ENCODE measurements around the gene SRGAP3. TPM values are rescaled to one million over a fixed set of nuclear protein-coding genes. Genes with fewer than 3 reads are reported as not detected.
A peak's percentile ranks its signal among the peaks of the same experiment; 100 is the strongest.

The SRGAP3 gene
- total and polyA plus RNA-seq, 2 donors (not counting 1 experiment from before 2014, with no cell fraction given), result 0.92 to 12.4 TPM

DNA sequence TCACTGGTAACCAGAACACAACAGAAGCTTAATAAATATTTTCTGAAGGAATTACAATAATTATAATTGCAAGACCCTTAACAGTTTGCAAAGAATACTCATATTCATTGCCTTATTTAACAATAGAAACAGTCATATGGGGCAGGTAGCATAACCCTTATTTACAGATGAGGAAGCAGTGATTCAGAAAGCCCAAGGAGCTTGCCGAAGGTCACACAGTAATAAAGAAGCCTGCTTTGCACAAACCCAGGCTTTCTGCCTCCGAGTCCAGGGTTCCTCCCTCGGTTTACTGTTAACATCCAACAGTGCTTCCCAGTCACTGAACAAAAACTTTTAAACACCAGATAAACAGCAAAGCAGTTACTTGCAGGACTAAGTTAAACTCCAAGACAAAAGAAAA is 35.3 kb downstream of the SRGAP3 start:
- no peaks in the 10 kb centered on the region for H4K20me1 ChIP-seq (ENCODE audit: control insufficient read depth, extremely low read depth, insufficient read depth, low read length)
- no peaks in the 10 kb centered on the region for H3K36me3 ChIP-seq (ENCODE audit: control insufficient read depth, insufficient read depth, low read length)
- no peaks in the 10 kb centered on the region for H3K27me3 ChIP-seq (ENCODE audit: control insufficient read depth, insufficient read depth, low read length)
- no peak overlapping the region for H3K4me2 ChIP-seq (ENCODE audit: extremely low read depth, insufficient read depth, low read length)
- H2AFZ ChIP-seq (ENCODE audit: low read length), result no peak overlapping the region
- no peak overlapping the region for H3K4me3 ChIP-seq (replicated peaks in 1 of 4; ENCODE audit: control extremely low read depth in 1 of 4, insufficient read depth in 1 of 4, low read depth in 3 of 4, low read length in 4 of 4)
- H3K4me1 ChIP-seq (ENCODE audit: control insufficient read depth, extremely low read depth, insufficient read depth, low read length), result no peaks in the 10 kb centered on the region
- TF ChIP-seq, protein P1, sequence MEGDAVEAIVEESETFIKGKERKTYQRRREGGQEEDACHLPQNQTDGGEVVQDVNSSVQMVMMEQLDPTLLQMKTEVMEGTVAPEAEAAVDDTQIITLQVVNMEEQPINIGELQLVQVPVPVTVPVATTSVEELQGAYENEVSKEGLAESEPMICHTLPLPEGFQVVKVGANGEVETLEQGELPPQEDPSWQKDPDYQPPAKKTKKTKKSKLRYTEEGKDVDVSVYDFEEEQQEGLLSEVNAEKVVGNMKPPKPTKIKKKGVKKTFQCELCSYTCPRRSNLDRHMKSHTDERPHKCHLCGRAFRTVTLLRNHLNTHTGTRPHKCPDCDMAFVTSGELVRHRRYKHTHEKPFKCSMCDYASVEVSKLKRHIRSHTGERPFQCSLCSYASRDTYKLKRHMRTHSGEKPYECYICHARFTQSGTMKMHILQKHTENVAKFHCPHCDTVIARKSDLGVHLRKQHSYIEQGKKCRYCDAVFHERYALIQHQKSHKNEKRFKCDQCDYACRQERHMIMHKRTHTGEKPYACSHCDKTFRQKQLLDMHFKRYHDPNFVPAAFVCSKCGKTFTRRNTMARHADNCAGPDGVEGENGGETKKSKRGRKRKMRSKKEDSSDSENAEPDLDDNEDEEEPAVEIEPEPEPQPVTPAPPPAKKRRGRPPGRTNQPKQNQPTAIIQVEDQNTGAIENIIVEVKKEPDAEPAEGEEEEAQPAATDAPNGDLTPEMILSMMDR (conservative IDR thresholded peaks at IDR 0.05 in 1 of 2, IDR thresholded peaks at IDR 0.05 in 1 of 2; ENCODE audit: low read depth in 1 of 2, low read length in 2 of 2), result no peak
- no peak for TF ChIP-seq EZH2 (IDR thresholded peaks at IDR 0.05; ENCODE audit: low read length, missing control alignments)
- no peak overlapping the region for H3K27ac ChIP-seq (ENCODE audit: insufficient read depth, low read length)
- H3K79me2 ChIP-seq (ENCODE audit: control insufficient read depth, insufficient read depth, low read length), result no peaks in the 10 kb centered on the region
- H3K9me3 ChIP-seq (ENCODE audit: control insufficient read depth, insufficient read depth, low read depth, low read length), result no peaks in the 10 kb centered on the region
- DNase-seq (ENCODE audit: low read depth in 2 of 2), result no peak
- no peak overlapping the region for H3K9ac ChIP-seq (ENCODE audit: insufficient read depth, low read length)

DNA sequence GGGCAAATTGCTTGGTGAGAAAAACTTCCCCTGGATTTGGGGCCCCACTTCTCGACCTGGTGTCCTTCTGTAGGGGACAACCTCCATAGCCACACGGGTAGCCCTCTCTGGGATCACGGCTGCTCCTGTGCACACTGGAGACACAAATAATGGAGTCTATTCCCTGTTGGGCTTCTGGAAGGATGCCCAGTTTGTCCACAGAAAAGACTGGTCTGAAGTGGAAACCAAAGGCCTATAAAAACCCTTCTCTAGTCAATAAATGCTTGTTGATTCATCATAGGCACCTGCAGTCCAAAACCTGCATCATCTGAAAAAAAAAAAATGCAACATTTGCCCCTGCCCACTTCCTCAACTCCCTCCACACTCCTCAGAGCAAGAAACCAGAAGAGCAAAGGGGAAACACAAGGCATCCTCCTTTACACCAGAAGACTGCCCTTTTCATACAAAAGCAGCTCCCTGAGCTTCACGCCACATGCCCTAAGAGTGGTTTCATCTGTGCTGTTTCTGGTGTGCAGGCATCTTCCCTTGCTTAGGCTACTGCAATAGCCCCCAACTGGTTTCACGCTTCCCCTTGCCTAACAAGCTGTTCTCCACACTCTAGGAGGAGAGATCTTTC is 36.3 kb downstream of the SRGAP3 start:
- no peak overlapping the region for H3K4me2 ChIP-seq (ENCODE audit: extremely low read depth, insufficient read depth, low read length)
- no peaks in the 10 kb centered on the region for H4K20me1 ChIP-seq (ENCODE audit: control insufficient read depth, extremely low read depth, insufficient read depth, low read length)
- no peaks in the 10 kb centered on the region for H3K27me3 ChIP-seq (ENCODE audit: control insufficient read depth, insufficient read depth, low read length)
- no peaks in the 10 kb centered on the region for H3K4me1 ChIP-seq (ENCODE audit: control insufficient read depth, extremely low read depth, insufficient read depth, low read length)
- H3K36me3 ChIP-seq (ENCODE audit: control insufficient read depth, insufficient read depth, low read length), result no peaks in the 10 kb centered on the region
- H3K9ac ChIP-seq (ENCODE audit: insufficient read depth, low read length), result no peak overlapping the region
- H3K4me3 ChIP-seq (replicated peaks in 1 of 4; ENCODE audit: control extremely low read depth in 1 of 4, insufficient read depth in 1 of 4, low read depth in 3 of 4, low read length in 4 of 4), result no peak overlapping the region
- no peak overlapping the region for H3K27ac ChIP-seq (ENCODE audit: insufficient read depth, low read length)
- DNase-seq (ENCODE audit: low read depth in 2 of 2), result no peak
- TF ChIP-seq, protein P1 (conservative IDR thresholded peaks at IDR 0.05 in 1 of 2, IDR thresholded peaks at IDR 0.05 in 1 of 2; ENCODE audit: low read depth in 1 of 2, low read length in 2 of 2), result no peak
- TF ChIP-seq EZH2 (IDR thresholded peaks at IDR 0.05; ENCODE audit: low read length, missing control alignments), result no peak
- H3K79me2 ChIP-seq (ENCODE audit: control insufficient read depth, insufficient read depth, low read length), result no peaks in the 10 kb centered on the region
- no peaks in the 10 kb centered on the region for H3K9me3 ChIP-seq (ENCODE audit: control insufficient read depth, insufficient read depth, low read depth, low read length)
- no peak overlapping the region for H2AFZ ChIP-seq (ENCODE audit: low read length)

DNA sequence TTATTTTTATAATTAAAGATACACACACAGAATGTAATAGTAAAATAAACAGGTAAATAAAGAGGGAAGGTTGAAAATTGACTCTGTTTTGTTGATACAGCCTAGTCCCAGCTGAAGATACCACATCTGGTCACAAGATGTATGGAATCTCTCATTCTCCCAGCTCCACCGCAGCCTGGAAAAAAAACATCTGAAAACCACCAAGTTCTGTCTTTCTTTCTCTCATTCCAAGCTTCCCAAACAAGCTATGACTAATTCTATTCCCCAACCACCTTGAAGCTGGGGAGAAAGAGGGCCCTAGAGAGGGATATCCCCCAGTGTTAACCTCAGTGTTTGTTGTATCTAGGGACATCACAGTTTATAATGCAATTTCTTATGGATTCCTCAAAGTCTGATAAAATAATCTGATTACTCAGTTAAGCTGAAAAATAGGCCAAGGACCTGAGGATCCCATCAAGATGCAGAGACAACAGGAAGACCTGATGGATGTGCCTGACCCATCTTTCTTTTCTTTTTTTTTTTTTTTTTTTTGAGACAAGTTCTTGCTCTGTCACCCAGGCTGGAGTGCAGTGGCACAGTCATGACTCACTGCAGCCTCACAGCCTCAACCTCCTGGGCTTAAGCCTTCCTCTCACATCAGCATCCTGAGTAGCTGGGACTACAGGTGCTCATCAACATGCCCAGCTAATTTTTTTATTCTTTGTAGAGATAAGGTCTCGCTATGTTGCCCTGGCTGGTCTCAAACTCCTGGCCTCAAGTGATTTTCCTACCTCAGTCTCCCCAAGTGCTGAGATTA is 38.1 kb downstream of the SRGAP3 start:
- no peak overlapping the region for H3K4me3 ChIP-seq (replicated peaks in 1 of 4; ENCODE audit: control extremely low read depth in 1 of 4, insufficient read depth in 1 of 4, low read depth in 3 of 4, low read length in 4 of 4)
- no peak overlapping the region for H3K27ac ChIP-seq (ENCODE audit: insufficient read depth, low read length)

More for the DNA sequence above, 38.1 kb downstream of the SRGAP3 start:
- no peaks in the 10 kb centered on the region for H3K27me3 ChIP-seq (ENCODE audit: control insufficient read depth, insufficient read depth, low read length)
- no peaks in the 10 kb centered on the region for H3K9me3 ChIP-seq (ENCODE audit: control insufficient read depth, insufficient read depth, low read depth, low read length)
- no peaks in the 10 kb centered on the region for H3K4me1 ChIP-seq (ENCODE audit: control insufficient read depth, extremely low read depth, insufficient read depth, low read length)
- DNase-seq (ENCODE audit: low read depth in 2 of 2), result peak; percentile 42 to 92
- no peak overlapping the region for H3K4me2 ChIP-seq (ENCODE audit: extremely low read depth, insufficient read depth, low read length)
- H3K36me3 ChIP-seq (ENCODE audit: control insufficient read depth, insufficient read depth, low read length), result no peaks in the 10 kb centered on the region
- H2AFZ ChIP-seq (ENCODE audit: low read length), result no peak overlapping the region
- no peaks in the 10 kb centered on the region for H3K79me2 ChIP-seq (ENCODE audit: control insufficient read depth, insufficient read depth, low read length)
- H4K20me1 ChIP-seq (ENCODE audit: control insufficient read depth, extremely low read depth, insufficient read depth, low read length), result no peaks in the 10 kb centered on the region
- TF ChIP-seq, protein P1 (conservative IDR thresholded peaks at IDR 0.05 in 1 of 2, IDR thresholded peaks at IDR 0.05 in 1 of 2; ENCODE audit: low read depth in 1 of 2, low read length in 2 of 2), result no peak
- no peak for TF ChIP-seq EZH2 (IDR thresholded peaks at IDR 0.05; ENCODE audit: low read length, missing control alignments)
- H3K9ac ChIP-seq (ENCODE audit: insufficient read depth, low read length), result no peak overlapping the region
